ENCODE measurements around the gene EYA2.
"Not testable (repeated sequence)": the region's sequence is repeated elsewhere in the genome, so short reads cannot be mapped to it uniquely, and the experiment has no call there.

EYA2 gene, protein sequence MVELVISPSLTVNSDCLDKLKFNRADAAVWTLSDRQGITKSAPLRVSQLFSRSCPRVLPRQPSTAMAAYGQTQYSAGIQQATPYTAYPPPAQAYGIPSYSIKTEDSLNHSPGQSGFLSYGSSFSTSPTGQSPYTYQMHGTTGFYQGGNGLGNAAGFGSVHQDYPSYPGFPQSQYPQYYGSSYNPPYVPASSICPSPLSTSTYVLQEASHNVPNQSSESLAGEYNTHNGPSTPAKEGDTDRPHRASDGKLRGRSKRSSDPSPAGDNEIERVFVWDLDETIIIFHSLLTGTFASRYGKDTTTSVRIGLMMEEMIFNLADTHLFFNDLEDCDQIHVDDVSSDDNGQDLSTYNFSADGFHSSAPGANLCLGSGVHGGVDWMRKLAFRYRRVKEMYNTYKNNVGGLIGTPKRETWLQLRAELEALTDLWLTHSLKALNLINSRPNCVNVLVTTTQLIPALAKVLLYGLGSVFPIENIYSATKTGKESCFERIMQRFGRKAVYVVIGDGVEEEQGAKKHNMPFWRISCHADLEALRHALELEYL

DNA sequence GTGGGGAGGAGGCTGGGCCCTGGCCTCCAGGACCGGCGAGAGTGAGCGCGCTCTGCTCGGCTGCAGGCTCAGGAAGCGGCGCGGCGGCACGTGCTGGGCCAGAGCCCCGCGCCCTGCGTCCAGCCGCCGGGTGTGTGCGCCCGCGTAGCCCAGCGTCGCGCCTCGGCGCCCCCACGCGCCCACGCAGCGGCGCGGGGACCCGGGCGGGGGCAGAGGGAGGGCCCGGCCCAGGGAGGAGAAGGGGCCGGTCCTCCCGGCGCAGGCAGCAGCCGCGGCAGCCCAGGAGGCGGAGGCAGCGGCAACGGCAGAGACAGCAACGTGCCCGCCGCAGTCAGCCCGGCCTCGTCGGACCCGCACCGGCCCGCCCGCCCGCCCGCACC lies at the start of gene EYA2:
Gene EYA2, plus strand, starts transcription at position 265 of the 380 bp plus-strand sequence. CDS start 95,168 bp downstream, outside the sequence.
- no peak for DNase-seq

GRCh38 chr20:46844965-46845364 lies 49.7 kb upstream of the EYA2 start:
- DNase-seq: no peak

GRCh38 chr20:46849269-46849668 lies 45.4 kb upstream of the EYA2 start:
- DNase-seq: no peak

DNA sequence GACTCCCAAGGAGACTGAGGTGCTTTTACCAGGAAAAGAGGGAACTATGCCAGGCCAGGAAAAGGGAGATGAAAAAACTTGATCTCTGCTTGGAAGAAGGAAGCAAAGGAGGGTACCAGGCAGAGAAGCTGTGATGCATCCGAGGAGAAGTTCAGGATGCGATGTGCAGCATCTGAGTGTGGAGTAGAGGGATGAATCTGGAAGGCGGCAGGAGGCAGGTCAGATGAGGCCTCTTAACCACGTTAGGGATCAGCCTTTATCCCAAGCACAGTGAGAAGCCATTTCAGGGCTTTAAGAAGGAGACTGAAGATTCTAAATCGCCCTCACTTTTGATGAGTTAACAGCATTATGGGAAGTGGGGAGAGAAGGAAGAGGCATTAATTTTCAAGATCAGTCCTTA lies 44.9 kb upstream of the EYA2 start:
- no peak for DNase-seq

GRCh38 chr20:46850416-46850815 lies 44.2 kb upstream of the EYA2 start:
- no peak for DNase-seq

- DNase-seq: no peak
Measured at GRCh38 chr20:46850896-46851295, 43.7 kb upstream of the EYA2 start.

- no peak for DNase-seq
Measured at GRCh38 chr20:46851746-46852145, 42.9 kb upstream of the EYA2 start.

DNA sequence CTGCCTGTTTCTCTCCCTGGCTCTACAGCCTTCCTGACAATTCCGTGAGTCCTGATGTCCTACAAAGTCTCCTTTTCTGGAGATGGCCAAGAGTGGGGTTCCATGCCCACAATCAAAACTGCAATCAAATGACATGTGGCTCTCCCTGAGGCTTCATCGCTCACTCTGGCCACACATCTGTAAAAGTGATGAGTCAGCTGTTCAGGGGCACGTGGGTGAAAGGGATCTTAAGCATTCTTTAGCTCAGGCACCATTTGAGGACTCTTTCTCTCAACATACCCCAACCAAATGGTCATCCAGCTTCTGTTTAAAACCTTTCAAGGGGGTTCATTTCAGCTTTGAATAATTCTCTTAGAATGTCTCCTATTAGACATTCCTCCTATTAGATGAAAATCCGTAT lies 42.3 kb upstream of the EYA2 start:
- DNase-seq: no peak

- DNase-seq: no peak
Measured at GRCh38 chr20:46853926-46854325, 40.7 kb upstream of the EYA2 start.

DNA sequence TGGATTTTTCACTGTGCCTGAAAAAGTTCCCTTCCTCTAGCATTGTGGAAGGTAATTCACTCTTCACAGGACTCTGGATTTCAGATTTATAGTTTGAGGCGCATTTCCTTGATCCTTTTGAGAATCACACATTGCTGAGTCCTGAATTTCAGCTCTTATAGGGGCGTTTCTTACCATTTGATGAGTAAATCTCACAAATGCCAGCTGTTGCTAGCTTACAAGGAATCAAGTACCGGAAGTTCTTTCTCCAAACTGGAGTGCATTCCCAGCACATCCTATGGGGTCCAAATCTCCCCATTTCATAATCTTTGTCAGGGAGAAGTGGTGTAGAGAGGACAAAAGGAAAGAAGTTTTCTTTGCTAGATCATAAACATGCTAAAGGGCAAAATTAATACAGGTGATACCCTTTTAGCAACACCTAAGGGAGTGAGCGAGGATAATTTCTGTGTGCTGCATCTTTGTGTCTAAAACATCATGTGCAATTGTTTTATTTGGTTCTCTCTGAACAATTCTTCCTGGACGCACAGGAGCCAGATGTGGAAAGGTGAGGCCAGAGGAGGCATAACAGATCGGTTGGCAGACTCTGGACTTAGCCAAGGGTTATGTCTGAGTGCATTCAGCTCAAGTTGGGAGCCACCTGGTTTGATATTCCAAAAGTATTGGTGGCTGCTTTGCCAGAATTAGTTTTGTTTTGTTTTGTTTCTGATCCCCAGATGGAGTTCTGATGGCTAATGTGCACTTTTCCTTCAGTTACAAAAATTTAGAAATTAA lies 37.4 kb upstream of the EYA2 start:
- no peak for DNase-seq

DNA sequence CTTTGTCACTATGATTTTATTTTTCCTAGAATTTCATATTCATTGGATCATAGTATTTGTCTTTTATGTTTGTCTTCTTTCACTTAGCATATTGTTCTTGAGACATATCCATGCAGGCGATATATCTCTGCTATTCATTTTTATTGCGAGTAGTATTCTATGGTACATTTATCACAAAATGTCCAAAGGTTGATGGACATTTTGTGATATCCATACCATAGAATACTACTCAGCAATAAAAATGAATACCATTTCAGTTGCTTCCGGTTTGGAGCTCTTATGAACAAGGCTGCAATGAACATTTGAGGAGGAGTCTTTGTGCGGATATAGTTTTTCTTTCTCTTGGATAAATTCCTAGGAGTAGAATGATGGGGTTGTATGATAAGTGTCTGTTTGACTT lies 28.8 kb upstream of the EYA2 start:
- DNase-seq: no peak

DNA sequence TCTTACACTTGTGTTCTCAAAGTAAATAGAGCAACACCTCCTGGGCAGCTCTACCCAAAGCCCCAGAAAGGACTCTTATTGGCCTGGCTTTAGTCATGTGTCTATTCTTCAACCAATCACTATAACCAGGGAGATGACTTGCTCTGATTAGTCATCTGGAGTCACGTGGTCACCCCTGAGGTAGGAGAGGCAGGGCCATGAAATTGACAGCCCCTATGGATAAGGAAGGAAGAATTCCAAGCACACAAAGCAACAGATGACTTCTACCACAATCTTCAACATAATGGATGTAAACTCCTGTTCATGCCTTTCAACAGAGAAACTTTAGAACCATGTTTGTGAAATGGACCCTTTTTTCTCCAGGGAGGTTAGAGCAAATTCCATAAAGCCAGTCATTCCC lies 24.6 kb upstream of the EYA2 start:
- DNase-seq: no peak

GRCh38 chr20:46872328-46873211 lies 22.1 kb upstream of the EYA2 start:
- DNase-seq: no peak

GRCh38 chr20:46875059-46875458 lies 19.6 kb upstream of the EYA2 start:
- no peak for DNase-seq

- no peak for DNase-seq
Measured at GRCh38 chr20:46879386-46879785, 15.3 kb upstream of the EYA2 start.

DNA sequence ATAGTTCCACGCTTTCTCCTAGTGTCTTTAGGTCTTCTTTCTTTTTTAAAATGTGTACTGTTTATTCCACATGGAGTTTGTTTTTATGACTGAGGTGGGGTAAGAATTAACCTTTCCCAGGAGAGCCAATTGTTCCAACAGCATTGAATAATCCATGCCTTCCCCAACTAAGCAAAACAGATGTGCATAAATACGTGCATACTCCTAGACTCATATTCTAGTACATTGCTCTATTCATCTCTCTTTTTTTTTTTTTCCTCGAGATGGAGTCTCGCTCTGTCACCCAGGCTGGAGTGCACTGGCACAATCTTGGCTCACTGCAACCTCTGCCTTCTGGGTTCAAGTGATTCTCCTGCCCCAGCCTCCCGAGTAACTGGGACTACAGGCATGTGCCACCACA lies 14.7 kb upstream of the EYA2 start:
- DNase-seq: not testable (repeated sequence)

- no peak for DNase-seq
Measured at GRCh38 chr20:46883892-46884291, 10.8 kb upstream of the EYA2 start.

GRCh38 chr20:46890682-46891081 lies 4.0 kb upstream of the EYA2 start:
- no peak for DNase-seq

GRCh38 chr20:46893051-46893450 lies 1.6 kb upstream of the EYA2 start:
- no peak for DNase-seq

DNA sequence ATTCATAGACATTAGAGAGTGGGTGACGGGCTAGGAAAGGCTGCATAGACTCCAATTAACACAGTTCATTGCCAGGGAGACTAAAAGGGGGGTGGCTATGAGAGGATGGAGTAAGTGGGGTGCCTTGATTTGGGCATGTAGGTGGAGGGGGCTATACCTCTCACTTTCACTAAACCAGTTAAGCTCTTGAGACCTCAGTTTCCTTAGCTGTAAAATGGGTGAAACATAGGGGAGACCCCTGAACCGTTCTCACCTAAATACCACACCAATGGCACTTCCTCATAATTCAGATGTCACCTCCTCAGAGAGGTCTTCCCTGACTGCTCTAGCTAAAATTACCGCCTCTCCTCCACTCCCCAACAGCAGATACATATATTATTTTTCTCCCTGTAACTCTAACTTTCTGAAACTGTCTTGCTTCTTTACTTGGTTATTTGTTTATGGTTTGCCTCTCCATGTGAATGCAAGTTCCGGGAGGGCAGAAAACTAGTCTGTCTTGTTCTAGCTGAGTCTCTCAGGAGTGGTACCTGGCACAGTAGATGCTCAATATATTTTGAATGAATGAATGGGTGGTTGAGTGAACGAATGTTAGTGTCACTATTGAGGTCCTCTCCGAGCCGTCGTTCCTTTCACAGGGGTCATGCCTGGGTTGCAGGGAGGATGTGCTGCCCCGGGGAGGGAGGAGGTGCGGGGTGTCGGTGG lies 615 bp upstream of the EYA2 start:
- no peak for DNase-seq

DNA sequence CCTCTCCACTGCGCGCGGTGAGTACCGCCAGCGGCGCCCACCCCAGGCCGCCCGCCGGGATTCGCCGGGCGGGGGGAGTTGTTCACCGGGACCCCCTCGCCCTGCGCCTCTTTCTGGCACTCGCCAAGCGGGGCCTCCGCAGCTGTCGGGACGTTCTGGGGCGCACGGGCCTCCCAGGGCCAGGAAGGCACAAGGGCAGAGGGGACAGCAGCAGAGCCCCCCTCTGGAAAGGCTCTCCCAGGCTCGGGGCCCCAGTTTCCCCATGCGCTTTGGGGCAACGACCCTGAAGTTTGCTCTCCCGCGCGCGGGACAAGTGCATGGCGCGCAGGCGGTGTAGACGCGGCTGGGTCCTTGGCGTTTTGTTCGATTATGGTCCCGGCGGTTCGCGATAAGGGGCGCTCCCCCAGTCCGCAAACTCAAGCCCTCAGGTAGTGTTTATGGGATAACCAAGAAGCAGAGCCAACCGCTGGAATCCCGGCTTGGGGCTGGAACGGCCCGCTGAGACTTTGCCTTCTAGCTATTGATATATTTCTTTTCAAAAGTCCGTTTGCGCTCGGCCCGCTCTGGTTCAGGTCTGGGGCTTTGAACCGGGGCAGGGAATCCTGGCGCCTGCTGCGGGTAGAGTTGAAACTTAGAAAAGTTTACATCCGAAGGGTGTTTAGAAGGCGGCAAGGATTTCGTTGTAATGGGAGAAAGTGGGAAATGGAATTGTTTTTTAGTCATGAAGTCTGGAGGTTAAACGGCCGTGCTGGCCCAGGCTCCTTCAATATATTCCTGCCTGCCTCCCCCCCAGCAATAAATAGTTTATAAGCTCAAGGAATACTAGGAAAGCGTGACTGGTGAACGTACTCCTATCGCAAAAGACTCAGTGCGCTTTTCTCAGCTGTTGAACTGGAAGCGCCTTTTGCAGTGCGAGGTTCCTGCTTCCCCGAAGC lies 595 bp downstream of the EYA2 start:
- DNase-seq: peak; percentile 66
